ENCODE data around the gene ARF3.

- TF ChIP-seq CTCF (IDR thresholded peaks at IDR 0.05) (no peak), POLR2A (IDR thresholded peaks at IDR 0.05) (no peak)
Observed at GRCh38 chr12:48961801-48962200, 4.5 kb upstream of the ARF3 start.
